Smooth muscle cell (in vitro differentiated cells): ENCODE measurements around the gene GPATCH2L. TPM values are rescaled to one million over a fixed set of nuclear protein-coding genes. Genes with fewer than 3 reads are reported as not detected.

ENCODE experiments used
- DNase-seq: peaks from one replicate; lab custom pipeline; 2025; ENCODE audit not compliant: unreplicated experiment; lab: John Stamatoyannopoulos, UW
- H2AFZ ChIP-seq: fragments of 200-600 bp; sonication (generic); 2 replicates; pipeline ENCODE4 v1.6.0; 2016; ENCODE audit warnings: antibody characterized with exemption, low read depth, mild to moderate bottlenecking
- H3F3A ChIP-seq: fragments of 200-600 bp; sonication (generic); 2 replicates; pipeline ENCODE4 v1.6.0; 2017; ENCODE audit warnings: antibody characterized with exemption, low read depth
- H3K27ac ChIP-seq: fragments of 200-600 bp; sonication (generic); 2 replicates; pipeline ENCODE4 v1.5.1; 2016; ENCODE audit warnings: low read depth, mild to moderate bottlenecking
- H3K27me3 ChIP-seq: fragments of 200-600 bp; sonication (generic); 2 replicates; pipeline ENCODE4 v1.6.1; 2016; ENCODE audit warnings: low read depth, mild to moderate bottlenecking
- H3K36me3 ChIP-seq: fragments of 200-600 bp; sonication (generic); 2 replicates; pipeline ENCODE4 v1.5.1; 2016; ENCODE audit warnings: low read depth
- H3K4me1 ChIP-seq: fragments of 200-600 bp; sonication (generic); 2 replicates; pipeline ENCODE4 v1.5.1; 2016; ENCODE audit warnings: low read depth
- H3K4me2 ChIP-seq: fragments of 200-600 bp; sonication (generic); 2 replicates; pipeline ENCODE4 v1.6.0; 2016; ENCODE audit warnings: mild to moderate bottlenecking
- H3K4me3 ChIP-seq: fragments of 200-600 bp; sonication (generic); 2 replicates; pipeline ENCODE4 v1.5.1; 2016; ENCODE audit warnings: mild to moderate bottlenecking
- H3K79me2 ChIP-seq: fragments of 200-600 bp; sonication (generic); 2 replicates; pipeline ENCODE4 v1.6.0; 2016; ENCODE audit warnings: low read depth, mild to moderate bottlenecking
- H3K9ac ChIP-seq: fragments of 200-600 bp; sonication (generic); 2 replicates; pipeline ENCODE4 v1.6.0; 2016; ENCODE audit warnings: low read depth
- H3K9me3 ChIP-seq: fragments of 200-600 bp; sonication (generic); replicated peaks from 2 replicates; pipeline ENCODE4 v1.5.1; 2016; ENCODE audit warnings: low read depth
- H4K20me1 ChIP-seq: fragments of 200-600 bp; sonication (generic); 2 replicates; pipeline ENCODE4 v1.6.0; 2016; ENCODE audit warnings: low read depth
- WGBS: methylation state at CpG from one replicate; pipeline ENCODE4 v1.1.7; 2016; ENCODE audit warnings: low lambda C conversion rate; 5-methylcytosine and 5-hydroxymethylcytosine counted together
- polyA plus RNA-seq: library from polyadenylated mRNA; unstranded; fragments of >200 nt; fragmentation: Nextera tagmentation; extraction: Ambion mirVana; gene quantifications from 2 replicates; pipeline ENCODE4 v1.2.1, GENCODE V29; 2016
- total RNA-seq: library from RNA; depleted of rRNA; stranded (reverse); fragments of >200 nt; gene quantifications from 2 replicates; pipeline ENCODE4 v1.2.3, GENCODE V29; 2014
- TF ChIP-seq, protein P1 (sequence below): fragments of 200-600 bp; sonication (generic); IDR thresholded peaks from 2 replicates; pipeline ENCODE4 v1.5.1; 2017; ENCODE audit warnings: borderline replicate concordance, mild to moderate bottlenecking, antibody characterized with exemption; ENCODE audit not compliant: insufficient read depth, poor library complexity, severe bottlenecking

GPATCH2L gene
- total and polyA plus RNA-seq, 2 experiments from 2014 or later, result 14.5 to 53.4 TPM

DNA sequence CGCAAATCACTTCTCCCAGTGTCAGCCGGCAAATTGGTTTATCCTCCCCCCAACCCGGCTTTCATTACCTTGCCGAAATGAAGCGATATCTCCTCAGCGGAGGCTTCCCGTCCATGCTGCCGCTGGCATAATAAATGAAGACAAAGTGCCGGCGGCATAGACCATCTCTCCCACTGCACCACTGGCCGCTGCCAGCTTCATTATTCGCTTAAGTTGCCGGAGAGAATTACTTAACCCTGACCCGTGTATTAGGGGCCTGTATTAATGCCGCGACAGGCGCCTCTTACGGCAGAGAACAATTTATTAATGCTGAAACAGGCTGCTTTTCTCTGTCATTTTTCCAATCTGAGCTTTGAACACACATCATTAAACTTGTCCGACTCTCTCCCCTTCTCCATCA is 17.5 kb upstream of the GPATCH2L start:
- no peaks in the 10 kb centered on the region for H4K20me1 ChIP-seq
- H2AFZ ChIP-seq, result no peak overlapping the region
- H3K4me2 ChIP-seq, result no peak overlapping the region
- peaks cover 8% of the 10 kb centered on the region for H3K4me1 ChIP-seq
- peaks cover 85% of the 10 kb centered on the region for H3K27me3 ChIP-seq
- no peaks in the 10 kb centered on the region for H3K79me2 ChIP-seq
- H3K36me3 ChIP-seq, result no peaks in the 10 kb centered on the region
- no peak for DNase-seq
- H3K9ac ChIP-seq, result no peak overlapping the region
- no peak overlapping the region for H3K4me3 ChIP-seq
- no peaks in the 10 kb centered on the region for H3F3A ChIP-seq
- no peaks in the 10 kb centered on the region for H3K9me3 ChIP-seq
- TF ChIP-seq, protein P1, sequence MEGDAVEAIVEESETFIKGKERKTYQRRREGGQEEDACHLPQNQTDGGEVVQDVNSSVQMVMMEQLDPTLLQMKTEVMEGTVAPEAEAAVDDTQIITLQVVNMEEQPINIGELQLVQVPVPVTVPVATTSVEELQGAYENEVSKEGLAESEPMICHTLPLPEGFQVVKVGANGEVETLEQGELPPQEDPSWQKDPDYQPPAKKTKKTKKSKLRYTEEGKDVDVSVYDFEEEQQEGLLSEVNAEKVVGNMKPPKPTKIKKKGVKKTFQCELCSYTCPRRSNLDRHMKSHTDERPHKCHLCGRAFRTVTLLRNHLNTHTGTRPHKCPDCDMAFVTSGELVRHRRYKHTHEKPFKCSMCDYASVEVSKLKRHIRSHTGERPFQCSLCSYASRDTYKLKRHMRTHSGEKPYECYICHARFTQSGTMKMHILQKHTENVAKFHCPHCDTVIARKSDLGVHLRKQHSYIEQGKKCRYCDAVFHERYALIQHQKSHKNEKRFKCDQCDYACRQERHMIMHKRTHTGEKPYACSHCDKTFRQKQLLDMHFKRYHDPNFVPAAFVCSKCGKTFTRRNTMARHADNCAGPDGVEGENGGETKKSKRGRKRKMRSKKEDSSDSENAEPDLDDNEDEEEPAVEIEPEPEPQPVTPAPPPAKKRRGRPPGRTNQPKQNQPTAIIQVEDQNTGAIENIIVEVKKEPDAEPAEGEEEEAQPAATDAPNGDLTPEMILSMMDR, result no peak
- 91% methylated on average over 19 of the region's 19 CpGs for WGBS
- no peak overlapping the region for H3K27ac ChIP-seq

DNA sequence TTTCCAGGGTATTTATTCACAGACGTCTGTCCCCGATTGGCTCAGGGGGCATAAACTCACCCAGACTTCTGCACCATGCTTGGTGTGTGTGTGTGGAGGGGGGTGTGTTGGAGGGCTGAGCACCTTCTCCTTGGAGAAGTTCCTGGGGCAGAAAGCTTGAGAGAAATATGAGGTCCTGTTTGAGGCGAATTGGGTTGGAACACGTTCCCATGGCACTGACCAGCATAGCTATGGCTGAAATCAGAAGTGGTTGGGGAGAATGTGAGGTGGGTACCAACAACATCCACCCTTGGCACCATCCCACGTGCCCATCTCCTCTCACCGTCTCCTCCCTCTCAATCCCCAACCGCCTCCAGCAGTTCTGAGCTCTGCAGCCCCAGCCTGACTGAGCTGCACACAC is 16.0 kb upstream of the GPATCH2L start:
- Histone ChIP-seq H3K4me2 (no peak overlapping the region), H3K9ac (no peak overlapping the region), H3K79me2 (no peaks in the 10 kb centered on the region), H3K36me3 (no peaks in the 10 kb centered on the region), H3K27me3 (peaks cover 90% of the 10 kb centered on the region), H3F3A (no peaks in the 10 kb centered on the region), H3K9me3 (no peaks in the 10 kb centered on the region), H3K27ac (no peak overlapping the region), H3K4me1 (peaks cover 8% of the 10 kb centered on the region), H2AFZ (no peak overlapping the region), H4K20me1 (no peaks in the 10 kb centered on the region), H3K4me3 (no peak overlapping the region)
- WGBS, result 80% methylated on average over 7 of the region's 7 CpGs
- TF ChIP-seq, protein P1, result no peak
- no peak for DNase-seq

DNA sequence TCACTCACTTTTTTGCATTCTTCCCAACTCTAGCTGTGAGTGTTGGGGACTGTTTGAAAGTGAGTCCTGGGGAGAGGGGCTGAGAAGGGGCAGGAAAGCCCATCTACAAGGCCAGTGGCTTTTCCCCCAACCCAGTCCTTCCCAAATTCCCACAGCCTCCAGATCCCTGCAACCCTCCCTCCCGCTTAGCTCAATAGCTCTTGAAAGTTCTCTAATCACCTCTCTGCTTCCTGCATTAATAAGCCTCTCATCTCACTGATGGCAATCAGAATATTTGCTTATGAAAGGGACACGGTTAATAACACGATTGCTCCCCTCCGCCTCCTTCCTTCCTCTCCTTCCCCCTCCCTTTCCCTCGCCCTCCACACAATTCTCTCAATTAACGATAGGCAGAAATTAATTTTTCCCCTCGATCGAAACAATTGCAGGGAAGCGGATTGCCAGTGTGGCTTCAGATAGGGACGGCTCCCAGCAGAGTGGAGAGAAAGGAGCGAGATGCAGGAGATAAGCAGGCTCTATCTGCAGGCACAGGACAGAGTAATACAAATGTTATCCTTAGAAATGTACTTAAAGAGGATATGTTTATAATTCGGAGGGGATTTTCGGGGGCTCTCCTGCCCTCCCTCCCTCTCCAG is 15.1 kb upstream of the GPATCH2L start:
- no peak for DNase-seq
- Histone ChIP-seq H3K9ac (no peak overlapping the region), H3K36me3 (no peaks in the 10 kb centered on the region), H3K27ac (no peak overlapping the region), H3K4me3 (no peak overlapping the region), H3K27me3 (peaks cover 89% of the 10 kb centered on the region), H3K4me1 (peaks cover 8% of the 10 kb centered on the region), H3K79me2 (no peaks in the 10 kb centered on the region), H4K20me1 (no peaks in the 10 kb centered on the region), H3F3A (no peaks in the 10 kb centered on the region), H3K4me2 (no peak overlapping the region), H2AFZ (no peak overlapping the region), H3K9me3 (no peaks in the 10 kb centered on the region)
- TF ChIP-seq, protein P1, result no peak
- 40% methylated on average over 13 of the region's 13 CpGs for WGBS
